ENCODE results near the gene RYR2. TPM values are rescaled to one million over a fixed set of nuclear protein-coding genes. Genes with fewer than 3 reads are reported as not detected.

RYR2 gene
- polyA plus RNA-seq, 2 of the 4 experiments (the other 2 are of a cell fraction), result 0.06 TPM; not detected in 1

DNA sequence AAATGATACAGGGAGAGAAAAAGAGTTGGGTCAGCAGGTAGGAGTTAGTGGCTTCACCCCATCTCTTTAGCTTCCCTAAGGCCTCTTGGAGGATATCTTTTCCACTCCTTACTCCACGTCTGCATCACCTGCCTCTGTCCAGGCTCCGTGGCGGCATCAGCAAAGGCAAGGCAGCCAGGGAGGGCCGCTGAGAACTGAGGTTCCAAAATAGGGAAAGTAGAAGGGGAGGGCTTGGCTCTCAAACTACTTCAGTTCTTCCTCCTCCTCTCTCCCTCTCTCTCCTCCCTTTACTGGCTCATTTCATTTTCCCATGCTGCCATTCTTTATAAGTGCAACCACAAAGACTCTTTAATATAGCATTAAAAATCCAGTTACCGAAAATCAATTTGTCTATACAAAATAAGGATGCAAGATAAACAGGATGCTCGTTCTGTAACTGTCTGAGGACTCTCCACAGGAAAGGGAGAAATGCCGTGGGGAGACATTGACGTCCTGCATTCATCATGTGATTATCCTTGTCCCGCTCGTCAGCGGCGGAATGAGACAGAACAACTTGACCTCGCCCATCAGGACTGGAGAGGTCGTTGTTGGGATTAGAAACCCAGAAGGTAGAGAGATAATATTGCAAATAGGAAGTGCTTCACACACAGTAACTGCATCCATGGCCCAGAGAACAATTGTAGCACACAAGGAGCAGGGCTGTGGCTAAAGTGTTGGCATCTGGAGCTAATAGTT is 34.7 kb upstream of the RYR2 start:
- ChIA-PET POLR2A (no interaction called here), CTCF (no interaction called here)
- H3K27ac ChIP-seq, result no peak overlapping the region
- ATAC-seq, result no peak
- H3K4me3 ChIP-seq, result no peak overlapping the region
- no peak for DNase-seq (ENCODE audit: low read depth in 1 of 2, low spot score in 1 of 2)
- 49% methylated on average over 14 of the region's 14 CpGs for WGBS (ENCODE audit: missing lambda C conversion rate)
- TF ChIP-seq RAD21 (conservative IDR thresholded peaks at IDR 0.05 in 1 of 2, IDR thresholded peaks at IDR 0.05 in 1 of 2), result no peak
- H3K4me2 ChIP-seq, result no peak overlapping the region
- H3K9me3 ChIP-seq, result no peaks in the 10 kb centered on the region
- H3K4me1 ChIP-seq, result no peaks in the 10 kb centered on the region
- no peak for FAIRE-seq

DNA sequence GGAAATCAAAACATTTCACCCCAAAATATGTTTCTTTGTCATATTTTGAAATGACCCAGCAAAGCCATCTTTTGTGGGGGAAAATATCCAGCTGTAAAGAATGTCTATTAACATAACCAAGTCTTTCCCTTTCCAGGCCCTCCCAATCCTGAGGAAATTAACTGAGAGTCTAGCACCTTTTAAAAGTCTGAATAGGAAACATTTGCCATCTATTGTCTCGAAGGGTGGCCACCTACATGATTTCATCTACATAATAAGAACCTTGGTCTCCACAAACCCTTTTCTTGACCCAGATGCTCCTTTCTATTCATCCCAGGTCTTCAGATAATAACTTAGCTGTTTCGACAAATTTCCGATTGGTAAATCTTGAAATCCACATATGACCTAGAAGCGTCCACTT is 32.4 kb upstream of the RYR2 start:
- H3K4me3 ChIP-seq, result no peak overlapping the region
- DNase-seq (ENCODE audit: low read depth in 1 of 2, low spot score in 1 of 2), result no peak
- TF ChIP-seq ZNF302 (CRISPR knock-in tag; IDR thresholded peaks at IDR 0.05), result no peak
- TF ChIP-seq, protein P1, sequence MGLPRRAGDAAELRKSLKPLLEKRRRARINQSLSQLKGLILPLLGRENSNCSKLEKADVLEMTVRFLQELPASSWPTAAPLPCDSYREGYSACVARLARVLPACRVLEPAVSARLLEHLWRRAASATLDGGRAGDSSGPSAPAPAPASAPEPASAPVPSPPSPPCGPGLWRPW (IDR thresholded peaks at IDR 0.05), result no peak
- TF ChIP-seq JUNB (IDR thresholded peaks at IDR 0.05), result no peak
- TF ChIP-seq PBX3 (IDR thresholded peaks at IDR 0.05), result no peak
- TF ChIP-seq HOXB13 (CRISPR knock-in tag; IDR thresholded peaks at IDR 0.05; ENCODE audit: low read depth), result no peak
- no peak for TF ChIP-seq PHF8 (IDR thresholded peaks at IDR 0.05; ENCODE audit: borderline replicate concordance, low read depth)
- no peak for TF ChIP-seq MAFK (IDR thresholded peaks at IDR 0.05; ENCODE audit: partially characterized antibody)
- TF ChIP-seq, protein P2, sequence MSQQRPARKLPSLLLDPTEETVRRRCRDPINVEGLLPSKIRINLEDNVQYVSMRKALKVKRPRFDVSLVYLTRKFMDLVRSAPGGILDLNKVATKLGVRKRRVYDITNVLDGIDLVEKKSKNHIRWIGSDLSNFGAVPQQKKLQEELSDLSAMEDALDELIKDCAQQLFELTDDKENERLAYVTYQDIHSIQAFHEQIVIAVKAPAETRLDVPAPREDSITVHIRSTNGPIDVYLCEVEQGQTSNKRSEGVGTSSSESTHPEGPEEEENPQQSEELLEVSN (IDR thresholded peaks at IDR 0.05; ENCODE audit: borderline replicate concordance, low read depth), result no peak
- no peak for TF ChIP-seq ZC3H11A (IDR thresholded peaks at IDR 0.05)
- TF ChIP-seq EHMT2 (IDR thresholded peaks at IDR 0.05; ENCODE audit: low read depth), result no peak
- TF ChIP-seq GATA3 (IDR thresholded peaks at IDR 0.05; ENCODE audit: borderline replicate concordance), result no peak
- TF ChIP-seq KDM5A (IDR thresholded peaks at IDR 0.05), result no peak
- no peak for TF ChIP-seq USF2 (IDR thresholded peaks at IDR 0.05)
- TF ChIP-seq MAZ (IDR thresholded peaks at IDR 0.05; ENCODE audit: borderline replicate concordance, low read depth, low read length), result no peak
- TF ChIP-seq SREBF2 (IDR thresholded peaks at IDR 0.05), result no peak
- POLR2A ChIA-PET, result no interaction called here
- H3K4me1 ChIP-seq, result peaks cover 11% of the 10 kb centered on the region; the same call in 2 of the 3 replicates
- no peak overlapping the region for H3K27ac ChIP-seq
- ATAC-seq, result no peak
- 67% methylated on average over 4 of the region's 4 CpGs for WGBS (ENCODE audit: missing lambda C conversion rate)
- H3K4me2 ChIP-seq, result no peak overlapping the region
- CTCF ChIA-PET, result no interaction called here
- no peaks in the 10 kb centered on the region for H3K9me3 ChIP-seq
- FAIRE-seq, result no peak

- no peak for DNase-seq (ENCODE audit: low read depth in 1 of 2, low spot score in 1 of 2)
- ATAC-seq, result no peak
- CTCF ChIA-PET, result no interaction called here
- no peak overlapping the region for H3K4me2 ChIP-seq
- no peaks in the 10 kb centered on the region for H3K9me3 ChIP-seq
- POLR2A ChIA-PET, result no interaction called here
- FAIRE-seq, result no peak
- H3K4me3 ChIP-seq, result no peak overlapping the region
- TF ChIP-seq NPAS2 (CRISPR knock-in tag; IDR thresholded peaks at IDR 0.05; ENCODE audit: borderline replicate concordance), result no peak
- TF ChIP-seq NR3C1 (IDR thresholded peaks at IDR 0.05), result no peak
- no peak for TF ChIP-seq USF2 (IDR thresholded peaks at IDR 0.05)
- no peak for TF ChIP-seq ZNF302 (CRISPR knock-in tag; IDR thresholded peaks at IDR 0.05)
- no peak for TF ChIP-seq SMC3 (IDR thresholded peaks at IDR 0.05)
- no peak for TF ChIP-seq JUN (IDR thresholded peaks at IDR 0.05)
- TF ChIP-seq RARB (CRISPR knock-in tag; IDR thresholded peaks at IDR 0.05), result no peak
- TF ChIP-seq, protein P3, sequence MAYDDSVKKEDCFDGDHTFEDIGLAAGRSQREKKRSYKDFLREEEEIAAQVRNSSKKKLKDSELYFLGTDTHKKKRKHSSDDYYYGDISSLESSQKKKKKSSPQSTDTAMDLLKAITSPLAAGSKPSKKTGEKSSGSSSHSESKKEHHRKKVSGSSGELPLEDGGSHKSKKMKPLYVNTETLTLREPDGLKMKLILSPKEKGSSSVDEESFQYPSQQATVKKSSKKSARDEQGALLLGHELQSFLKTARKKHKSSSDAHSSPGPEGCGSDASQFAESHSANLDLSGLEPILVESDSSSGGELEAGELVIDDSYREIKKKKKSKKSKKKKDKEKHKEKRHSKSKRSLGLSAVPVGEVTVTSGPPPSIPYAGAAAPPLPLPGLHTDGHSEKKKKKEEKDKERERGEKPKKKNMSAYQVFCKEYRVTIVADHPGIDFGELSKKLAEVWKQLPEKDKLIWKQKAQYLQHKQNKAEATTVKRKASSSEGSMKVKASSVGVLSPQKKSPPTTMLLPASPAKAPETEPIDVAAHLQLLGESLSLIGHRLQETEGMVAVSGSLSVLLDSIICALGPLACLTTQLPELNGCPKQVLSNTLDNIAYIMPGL (CRISPR knock-in tag; IDR thresholded peaks at IDR 0.05; ENCODE audit: borderline replicate concordance), result no peak
- no peak for TF ChIP-seq HOXB13 (CRISPR knock-in tag; IDR thresholded peaks at IDR 0.05; ENCODE audit: low read depth)
- peaks cover 11% of the 10 kb centered on the region; the same call in 2 of the 3 replicates for H3K4me1 ChIP-seq
- 55% methylated on average over 3 of the region's 3 CpGs for WGBS (ENCODE audit: missing lambda C conversion rate)
- H3K27ac ChIP-seq, result no peak overlapping the region
Observed at GRCh38 chr1:237011432-237011831, 30.6 kb upstream of the RYR2 start.

Measured in A549 (cell line).